Liver (tissue), 3 donors: Measurements from ENCODE around the gene RFPL1.

ENCODE experiments used
- ATF3 ChIP-seq: IDR thresholded peaks from 2 replicates; pipeline ENCODE4 v1.6.1; 2016; ENCODE audit warnings: antibody characterized with exemption
- CTCF ChIP-seq: fragments of 150-350 bp; IDR thresholded peaks from 2 replicates; pipeline ENCODE4 v1.5.1; 2017; ENCODE audit warnings: improper control_type of control experiment, low read depth, low read length; ENCODE audit not compliant: missing input control
- EGR1 ChIP-seq, 2 donors: IDR thresholded peaks; 2 replicates each; pipeline ENCODE4 v1.6.1; 2016 to 2018; ENCODE audit warnings: antibody characterized with exemption in 2 of 2, low read depth in 2 of 2
- FOXA1 ChIP-seq: IDR thresholded peaks from 2 replicates; pipeline ENCODE4 v1.6.1; 2016; ENCODE audit warnings: antibody characterized with exemption
- MAX ChIP-seq: IDR thresholded peaks from 2 replicates; pipeline ENCODE4 v1.6.1; 2016; ENCODE audit warnings: antibody characterized with exemption
- RAD21 ChIP-seq, 2 donors: IDR thresholded peaks; 2 replicates each; pipeline ENCODE4 v1.6.1; 2016; ENCODE audit warnings: antibody characterized with exemption in 2 of 2, mild to moderate bottlenecking in 2 of 2
- REST ChIP-seq: IDR thresholded peaks from 2 replicates; pipeline ENCODE4 v1.6.1; 2016; ENCODE audit warnings: antibody characterized with exemption, mild to moderate bottlenecking
- RXRA ChIP-seq, 2 donors: IDR thresholded peaks; 2 replicates each; pipeline ENCODE4 v1.6.1; 2017 to 2018; ENCODE audit warnings: antibody characterized with exemption in 2 of 2, mild to moderate bottlenecking in 1 of 2
- TAF1 ChIP-seq: conservative IDR thresholded peaks from 2 replicates; pipeline ENCODE4 v1.6.1; 2016; ENCODE audit warnings: antibody characterized with exemption, mild to moderate bottlenecking
- YY1 ChIP-seq: IDR thresholded peaks from 2 replicates; pipeline ENCODE4 v1.6.1; 2016; ENCODE audit warnings: antibody characterized with exemption, mild to moderate bottlenecking
- donor health status: healthy.
- donor health status: healthy.

GRCh38 chr22:29470159-29470855 is 31.9 kb downstream of the RFPL1 start:
- TF ChIP-seq RAD21 (IDR thresholded peaks at IDR 0.05) (peak; percentile 58 to 77), CTCF (peak; percentile 60), RXRA (IDR thresholded peaks at IDR 0.05) (no peak), ATF3 (no peak), YY1 (no peak), MAX (no peak), FOXA1 (no peak), TAF1 (no peak), REST (no peak), EGR1 (IDR thresholded peaks at IDR 0.05; ENCODE audit: low read depth in 2 of 2) (no peak)
